ENCODE measurements around the gene PRDM16.

The PRDM16 gene

GRCh38 chr1:3313576-3313950 is 244.6 kb downstream of the PRDM16 start:
- no peak for DNase-seq (ENCODE audit: extremely low read depth in 1 of 2, low read depth in 1 of 2)

GRCh38 chr1:3314491-3315381 is 245.7 kb downstream of the PRDM16 start:
- no peak for DNase-seq (ENCODE audit: extremely low read depth in 1 of 2, low read depth in 1 of 2)

- no peak for DNase-seq (ENCODE audit: extremely low read depth in 1 of 2, low read depth in 1 of 2)
Observed at GRCh38 chr1:3315399-3316339, 246.7 kb downstream of the PRDM16 start.

GRCh38 chr1:3316340-3316943 is 247.4 kb downstream of the PRDM16 start:
- DNase-seq (ENCODE audit: extremely low read depth in 1 of 2, low read depth in 1 of 2) = no peak

GRCh38 chr1:3317456-3317855 is 248.5 kb downstream of the PRDM16 start:
- no peak for DNase-seq (ENCODE audit: extremely low read depth in 1 of 2, low read depth in 1 of 2)

GRCh38 chr1:3318329-3318728 is 249.3 kb downstream of the PRDM16 start:
- no peak for DNase-seq (ENCODE audit: extremely low read depth in 1 of 2, low read depth in 1 of 2)

GRCh38 chr1:3319874-3320245 is 250.9 kb downstream of the PRDM16 start:
- peak in 1 of 2 donors; percentile 12 for DNase-seq (ENCODE audit: extremely low read depth in 1 of 2, low read depth in 1 of 2)

GRCh38 chr1:3320246-3321152 is 251.5 kb downstream of the PRDM16 start:
- no peak for DNase-seq (ENCODE audit: extremely low read depth in 1 of 2, low read depth in 1 of 2)

- DNase-seq (ENCODE audit: extremely low read depth in 1 of 2, low read depth in 1 of 2) = no peak
Observed at GRCh38 chr1:3321559-3322449, 252.8 kb downstream of the PRDM16 start.

GRCh38 chr1:3322450-3323020 is 253.5 kb downstream of the PRDM16 start:
- no peak for DNase-seq (ENCODE audit: extremely low read depth in 1 of 2, low read depth in 1 of 2)

- no peak for DNase-seq (ENCODE audit: extremely low read depth in 1 of 2, low read depth in 1 of 2)
Observed at GRCh38 chr1:3323021-3323795, 254.2 kb downstream of the PRDM16 start.

- DNase-seq (ENCODE audit: extremely low read depth in 1 of 2, low read depth in 1 of 2) = no peak
Observed at GRCh38 chr1:3323796-3324703, 255.0 kb downstream of the PRDM16 start.

- DNase-seq (ENCODE audit: extremely low read depth in 1 of 2, low read depth in 1 of 2) = no peak
Observed at GRCh38 chr1:3324704-3325535, 255.9 kb downstream of the PRDM16 start.

- DNase-seq (ENCODE audit: extremely low read depth in 1 of 2, low read depth in 1 of 2) = no peak
Observed at GRCh38 chr1:3326516-3327388, 257.7 kb downstream of the PRDM16 start.

GRCh38 chr1:3327389-3327702 is 258.3 kb downstream of the PRDM16 start:
- DNase-seq (ENCODE audit: extremely low read depth in 1 of 2, low read depth in 1 of 2) = no peak
